LNCaP clone FGC (cell line): ENCODE measurements around the gene STX10.
A peak's percentile ranks its signal among the peaks of the same experiment; 100 is the strongest.

ENCODE experiments used
- DNase-seq: peaks from one replicate; pipeline ENCODE4 v3.0.0-alpha.2; 2011; ENCODE audit warnings: low read depth
- H3K4me3 ChIP-seq: 2 replicates; pipeline ENCODE4 v1.5.1; 2011; ENCODE audit warnings: mild to moderate bottlenecking, low read depth, low read length, control low read depth
- TF ChIP-seq, protein P1 (sequence below): IDR thresholded peaks from 2 replicates; pipeline ENCODE4 v1.5.1; 2012; ENCODE audit warnings: mild to moderate bottlenecking; ENCODE audit not compliant: control insufficient read depth, insufficient read depth; ENCODE audit errors: extremely low read depth

The STX10 gene

DNA sequence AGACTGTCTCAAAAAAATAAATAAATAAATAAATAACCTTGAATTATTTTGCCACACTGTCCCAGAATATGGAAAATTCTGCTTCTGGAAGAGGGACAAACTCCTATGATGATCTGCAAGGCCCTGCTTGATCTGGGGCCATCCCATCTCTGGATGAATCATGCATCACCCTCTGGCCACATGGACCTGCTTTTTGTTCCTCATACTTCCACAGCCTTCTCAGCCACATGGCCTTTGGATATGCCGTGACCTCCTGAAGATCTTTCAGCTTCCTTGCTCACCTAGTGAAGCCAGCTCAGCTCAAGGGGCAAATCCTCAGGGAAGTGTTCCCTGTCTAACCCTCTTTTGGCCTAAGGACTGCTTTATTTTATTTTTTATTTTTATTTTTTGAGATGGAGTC is 10.4 kb upstream of the STX10 start:
- no peak for DNase-seq
- TF ChIP-seq, protein P1, sequence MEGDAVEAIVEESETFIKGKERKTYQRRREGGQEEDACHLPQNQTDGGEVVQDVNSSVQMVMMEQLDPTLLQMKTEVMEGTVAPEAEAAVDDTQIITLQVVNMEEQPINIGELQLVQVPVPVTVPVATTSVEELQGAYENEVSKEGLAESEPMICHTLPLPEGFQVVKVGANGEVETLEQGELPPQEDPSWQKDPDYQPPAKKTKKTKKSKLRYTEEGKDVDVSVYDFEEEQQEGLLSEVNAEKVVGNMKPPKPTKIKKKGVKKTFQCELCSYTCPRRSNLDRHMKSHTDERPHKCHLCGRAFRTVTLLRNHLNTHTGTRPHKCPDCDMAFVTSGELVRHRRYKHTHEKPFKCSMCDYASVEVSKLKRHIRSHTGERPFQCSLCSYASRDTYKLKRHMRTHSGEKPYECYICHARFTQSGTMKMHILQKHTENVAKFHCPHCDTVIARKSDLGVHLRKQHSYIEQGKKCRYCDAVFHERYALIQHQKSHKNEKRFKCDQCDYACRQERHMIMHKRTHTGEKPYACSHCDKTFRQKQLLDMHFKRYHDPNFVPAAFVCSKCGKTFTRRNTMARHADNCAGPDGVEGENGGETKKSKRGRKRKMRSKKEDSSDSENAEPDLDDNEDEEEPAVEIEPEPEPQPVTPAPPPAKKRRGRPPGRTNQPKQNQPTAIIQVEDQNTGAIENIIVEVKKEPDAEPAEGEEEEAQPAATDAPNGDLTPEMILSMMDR: no peak

DNA sequence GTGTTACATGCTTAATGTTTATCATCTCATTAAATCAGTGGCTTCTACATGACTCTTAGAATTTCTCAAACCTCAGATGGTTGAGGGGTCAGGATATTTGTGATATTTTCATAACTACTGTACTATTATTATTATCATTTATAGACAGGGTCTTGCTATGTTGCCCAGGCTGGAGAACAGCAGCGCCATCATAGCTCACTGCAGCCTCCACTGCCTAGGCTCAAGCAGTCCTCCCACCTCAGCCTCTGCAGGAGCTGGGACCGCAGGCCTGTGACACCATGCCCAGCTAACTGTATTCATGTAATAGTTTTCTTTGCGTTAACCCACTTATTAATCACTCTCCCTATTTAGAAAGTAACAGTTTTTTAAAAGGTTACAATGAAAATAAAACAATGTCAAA is 9.5 kb upstream of the STX10 start:
- no peak for DNase-seq
- TF ChIP-seq, protein P1: no peak
- no peak overlapping the region for H3K4me3 ChIP-seq

More for the DNA sequence above, 10.4 kb upstream of the STX10 start:
- H3K4me3 ChIP-seq: no peak overlapping the region

DNA sequence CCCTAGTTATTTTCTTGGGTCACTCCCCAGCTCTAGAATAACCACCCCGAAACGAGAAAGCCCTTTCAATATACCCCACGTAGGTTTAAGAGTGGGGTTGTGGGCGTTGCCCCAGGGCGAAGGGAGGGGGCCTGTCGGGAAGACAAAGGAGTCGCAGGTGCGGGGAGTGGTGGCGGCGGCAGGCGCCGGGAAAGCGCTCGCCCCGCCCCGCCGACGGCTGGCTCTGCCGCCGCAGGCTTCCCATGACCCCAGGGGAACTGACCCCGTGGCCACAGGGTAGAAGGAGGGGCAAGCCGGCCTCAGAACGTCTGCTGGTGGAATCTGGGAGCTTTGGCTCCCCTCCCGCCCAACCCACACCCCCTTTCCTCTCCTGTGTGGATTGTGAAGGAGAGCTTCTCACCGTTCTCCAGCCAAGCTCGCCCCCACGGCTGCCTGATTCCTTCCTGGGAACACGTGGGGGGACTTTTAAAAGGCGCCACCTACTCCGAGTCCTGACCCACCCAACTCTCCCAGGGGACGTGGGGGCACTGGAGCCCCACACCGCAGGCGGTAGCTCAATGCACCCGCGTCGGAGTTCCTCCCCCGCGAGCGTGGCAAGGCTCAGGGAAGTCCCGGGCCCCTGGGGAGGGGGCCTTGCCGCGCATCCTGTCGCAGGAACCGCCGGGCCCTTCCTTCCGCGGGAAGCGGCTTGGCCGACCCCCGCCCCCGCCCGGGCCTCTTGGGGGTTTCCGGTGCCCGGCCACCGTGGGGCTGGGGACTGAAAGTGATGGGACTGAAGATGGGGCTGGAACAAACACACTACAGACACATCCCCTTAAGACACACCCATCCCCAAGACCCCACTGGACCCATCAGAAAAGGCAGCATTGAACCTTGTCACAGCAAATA is 5.5 kb upstream of the STX10 start:
- H3K4me3 ChIP-seq: no peak overlapping the region
- no peak for DNase-seq
- TF ChIP-seq, protein P1: no peak

DNA sequence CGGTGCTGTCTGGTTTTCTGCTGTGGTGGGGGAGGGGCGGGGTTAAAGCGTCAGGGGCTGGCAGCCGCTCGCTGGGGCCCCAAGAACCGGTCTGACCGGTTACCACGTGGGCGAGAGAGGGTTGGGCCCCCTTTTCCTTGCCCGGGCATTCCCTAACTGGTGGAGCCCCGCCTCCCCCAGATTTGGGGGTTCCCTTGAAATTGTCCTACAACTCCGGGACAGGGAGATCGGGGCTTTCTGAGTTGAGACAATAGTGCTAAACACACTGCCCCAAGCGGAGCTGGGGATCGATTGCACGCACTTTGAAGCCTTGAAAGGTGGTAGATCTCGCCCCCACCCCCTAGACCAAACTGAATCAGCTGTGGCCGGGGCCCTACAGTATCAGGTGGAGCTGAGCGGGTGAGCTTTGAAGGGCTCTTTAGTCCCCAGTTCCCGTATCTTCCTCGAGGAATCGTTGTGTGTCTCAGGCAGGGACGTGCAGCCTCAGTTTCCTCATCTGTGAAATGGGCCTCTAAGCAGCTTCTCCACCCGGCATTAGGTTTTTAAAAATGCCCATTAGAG is 4.8 kb upstream of the STX10 start:
- TF ChIP-seq, protein P1: no peak
- no peak for DNase-seq
- H3K4me3 ChIP-seq: peak overlapping the region; percentile 84

DNA sequence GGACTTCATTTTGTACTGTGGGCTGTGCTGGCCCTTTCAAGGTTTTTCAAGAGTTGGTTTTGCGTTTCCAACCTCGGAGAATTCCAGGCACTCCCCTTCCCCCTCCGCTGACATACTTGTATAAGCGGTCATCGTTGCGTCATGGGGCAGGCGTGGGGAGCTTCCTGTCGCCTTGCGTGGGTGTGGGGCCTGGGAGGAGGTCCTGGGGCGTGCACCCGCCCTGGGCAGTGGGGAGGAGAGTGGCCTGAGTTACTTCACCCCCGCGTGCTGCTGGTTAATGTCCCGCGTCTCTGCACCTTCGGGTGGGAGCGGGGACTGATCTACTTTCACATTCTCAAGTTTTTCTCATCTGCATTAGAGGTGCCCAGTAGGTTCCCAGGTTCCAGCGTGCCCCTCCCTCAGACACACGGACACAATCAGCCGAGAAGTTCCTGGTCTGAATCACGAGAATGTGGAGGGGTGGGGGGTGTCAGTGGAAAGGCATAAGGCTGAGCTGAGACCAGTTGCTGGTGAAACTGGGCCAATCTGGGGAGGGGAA is 4.1 kb upstream of the STX10 start:
- no peak for DNase-seq
- peak overlapping the region; percentile 84 for H3K4me3 ChIP-seq
- TF ChIP-seq, protein P1: no peak

DNA sequence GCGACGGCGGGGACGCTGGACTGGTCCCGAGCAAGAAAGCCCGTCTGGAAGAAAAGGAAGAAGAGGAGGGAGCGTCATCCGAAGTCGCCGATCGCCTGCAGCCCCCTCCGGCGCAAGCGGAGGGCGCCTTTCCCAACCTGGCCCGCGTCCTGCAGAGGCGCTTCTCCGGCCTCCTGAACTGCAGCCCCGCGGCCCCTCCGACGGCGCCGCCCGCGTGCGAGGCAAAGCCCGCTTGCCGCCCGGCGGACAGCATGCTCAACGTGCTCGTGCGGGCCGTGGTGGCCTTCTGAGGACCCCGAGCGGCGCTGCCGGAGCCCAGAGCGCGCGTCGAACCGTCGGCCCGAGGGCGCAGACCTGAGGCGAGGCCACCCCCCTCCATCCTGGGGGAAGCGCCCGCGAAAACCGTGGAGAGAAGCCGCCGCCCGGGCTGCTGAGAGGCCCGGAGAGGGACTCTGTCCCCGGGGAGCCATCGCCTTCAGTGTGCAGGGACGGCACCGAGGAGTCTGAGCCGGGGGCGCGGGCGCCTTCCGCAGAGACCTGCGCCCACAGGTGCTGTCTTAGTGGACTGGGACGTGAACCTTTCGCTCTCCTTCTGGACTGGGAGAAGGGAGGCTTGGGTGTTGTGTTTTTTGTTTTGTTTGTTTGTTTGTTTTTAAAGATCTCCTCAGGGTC is 3.5 kb upstream of the STX10 start:
- peak overlapping the region; percentile 84 for H3K4me3 ChIP-seq
- TF ChIP-seq, protein P1: peak; percentile 27; the same call in 1 of the 2 replicates
- DNase-seq: no peak
